GM12872 (cell line): Measurements from ENCODE around the gene HBZ.

Source experiments
- TF ChIP-seq, protein P1 (sequence below): IDR thresholded peaks from 3 replicates; pipeline ENCODE4 v1.5.1; 2011; ENCODE audit warnings: low read depth, mild to moderate bottlenecking, low read length, moderate library complexity; ENCODE audit not compliant: insufficient read depth

The HBZ gene

DNA sequence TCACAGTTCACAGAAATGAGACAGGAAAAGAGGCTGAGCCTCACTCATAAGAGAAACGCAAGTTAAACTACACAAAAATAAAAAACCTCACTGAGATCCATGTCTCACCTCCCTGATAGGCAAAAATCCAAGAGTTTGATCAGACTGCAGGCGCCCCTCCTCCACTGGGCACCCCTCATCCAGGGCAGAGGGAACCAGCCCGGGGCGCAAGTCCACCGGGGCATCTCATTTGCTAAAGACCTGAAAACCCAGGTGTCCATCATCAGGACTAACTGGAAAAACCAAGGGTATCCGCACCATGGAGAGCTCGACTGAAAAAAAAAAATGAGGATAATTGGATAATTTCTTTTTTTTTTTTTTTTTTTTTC lies 2.6 kb downstream of the HBZ start:
- TF ChIP-seq, protein P1, sequence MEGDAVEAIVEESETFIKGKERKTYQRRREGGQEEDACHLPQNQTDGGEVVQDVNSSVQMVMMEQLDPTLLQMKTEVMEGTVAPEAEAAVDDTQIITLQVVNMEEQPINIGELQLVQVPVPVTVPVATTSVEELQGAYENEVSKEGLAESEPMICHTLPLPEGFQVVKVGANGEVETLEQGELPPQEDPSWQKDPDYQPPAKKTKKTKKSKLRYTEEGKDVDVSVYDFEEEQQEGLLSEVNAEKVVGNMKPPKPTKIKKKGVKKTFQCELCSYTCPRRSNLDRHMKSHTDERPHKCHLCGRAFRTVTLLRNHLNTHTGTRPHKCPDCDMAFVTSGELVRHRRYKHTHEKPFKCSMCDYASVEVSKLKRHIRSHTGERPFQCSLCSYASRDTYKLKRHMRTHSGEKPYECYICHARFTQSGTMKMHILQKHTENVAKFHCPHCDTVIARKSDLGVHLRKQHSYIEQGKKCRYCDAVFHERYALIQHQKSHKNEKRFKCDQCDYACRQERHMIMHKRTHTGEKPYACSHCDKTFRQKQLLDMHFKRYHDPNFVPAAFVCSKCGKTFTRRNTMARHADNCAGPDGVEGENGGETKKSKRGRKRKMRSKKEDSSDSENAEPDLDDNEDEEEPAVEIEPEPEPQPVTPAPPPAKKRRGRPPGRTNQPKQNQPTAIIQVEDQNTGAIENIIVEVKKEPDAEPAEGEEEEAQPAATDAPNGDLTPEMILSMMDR, result no peak

DNA sequence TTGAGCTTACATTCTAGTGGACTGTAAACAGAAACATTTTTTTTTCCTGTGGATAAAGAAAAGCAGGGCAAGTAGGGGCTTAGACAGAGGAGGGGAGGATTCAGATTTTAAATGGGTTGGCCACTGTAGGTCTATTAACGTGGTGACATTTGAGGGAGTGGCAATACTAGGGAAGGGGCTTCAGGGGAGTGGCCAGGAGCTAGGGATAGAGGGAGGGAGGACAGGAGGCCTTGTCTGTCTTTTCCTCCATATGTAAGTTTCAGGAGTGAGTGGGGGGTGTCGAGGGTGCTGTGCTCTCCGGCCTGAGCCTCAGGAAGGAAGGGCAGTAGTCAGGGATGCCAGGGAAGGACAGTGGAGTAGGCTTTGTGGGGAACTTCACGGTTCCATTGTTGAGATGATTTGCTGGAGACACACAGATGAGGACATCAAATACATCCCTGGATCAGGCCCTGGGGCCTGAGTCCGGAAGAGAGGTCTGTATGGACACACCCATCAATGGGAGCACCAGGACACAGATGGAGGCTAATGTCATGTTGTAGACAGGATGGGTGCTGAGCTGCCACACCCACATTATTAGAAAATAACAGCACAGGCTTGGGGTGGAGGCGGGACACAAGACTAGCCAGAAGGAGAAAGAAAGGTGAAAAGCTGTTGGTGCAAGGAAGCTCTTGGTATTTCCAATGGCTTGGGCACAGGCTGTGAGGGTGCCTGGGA lies 6.8 kb downstream of the HBZ start:
- TF ChIP-seq, protein P1, result no peak

DNA sequence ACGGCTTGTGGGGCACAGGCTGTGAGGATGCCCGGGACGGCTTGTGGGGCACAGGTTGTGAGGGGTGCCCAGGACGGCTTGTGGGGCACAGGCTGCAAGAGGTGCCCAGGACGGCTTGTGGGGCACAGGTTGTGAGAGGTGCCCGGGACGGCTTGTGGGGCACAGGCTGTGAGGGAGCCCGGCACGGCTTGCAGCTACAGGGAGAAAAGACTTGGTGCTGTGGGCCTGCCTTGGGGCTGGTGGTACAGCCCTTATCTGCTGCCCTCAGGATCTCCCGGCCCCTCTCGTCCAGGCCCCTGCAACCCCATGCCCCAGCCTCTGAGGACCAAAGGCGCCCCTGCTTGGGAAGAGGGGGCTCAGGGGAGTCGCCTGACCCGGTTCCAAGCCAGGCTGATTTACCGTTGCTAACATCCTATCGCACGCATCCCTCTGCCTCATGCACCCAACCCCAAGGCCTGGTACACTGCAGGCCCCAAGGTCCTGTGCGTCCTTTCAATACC lies 8.3 kb downstream of the HBZ start:
- TF ChIP-seq, protein P1, result no peak

DNA sequence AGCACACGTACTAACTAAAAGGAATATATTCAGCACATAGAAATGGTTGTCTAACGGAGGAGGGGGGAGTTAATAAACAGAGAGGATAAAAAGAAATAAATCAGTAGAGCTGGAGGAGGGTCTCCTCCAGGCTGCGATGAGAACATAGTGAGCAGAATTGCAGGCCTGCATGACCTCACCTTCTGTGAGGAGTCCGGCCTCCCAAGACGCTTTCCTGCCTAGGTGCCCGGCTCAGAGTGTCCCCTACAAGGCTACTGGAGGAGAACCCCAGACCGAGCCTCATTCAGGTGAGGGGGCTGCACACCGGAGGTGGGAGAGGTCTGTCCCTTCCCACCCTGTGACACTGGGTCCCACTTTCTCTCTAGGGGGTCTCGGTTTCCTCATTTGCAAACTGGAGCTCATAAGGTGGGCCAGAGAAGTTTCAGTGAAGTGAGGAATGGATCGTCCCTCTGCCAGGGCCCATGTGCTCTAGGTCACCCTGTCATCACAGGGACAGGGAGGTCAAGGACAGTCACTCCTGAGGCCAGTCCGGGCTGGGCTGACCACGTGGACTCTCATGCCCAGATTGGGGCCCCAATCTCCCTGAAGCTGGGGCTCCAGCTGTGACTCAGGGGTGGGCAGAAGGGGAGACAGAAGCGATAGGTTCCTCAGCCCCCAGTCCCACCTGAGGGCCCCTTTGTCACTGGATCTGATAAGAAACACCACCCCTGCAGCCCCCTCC lies 10.0 kb downstream of the HBZ start:
- TF ChIP-seq, protein P1, result no peak

DNA sequence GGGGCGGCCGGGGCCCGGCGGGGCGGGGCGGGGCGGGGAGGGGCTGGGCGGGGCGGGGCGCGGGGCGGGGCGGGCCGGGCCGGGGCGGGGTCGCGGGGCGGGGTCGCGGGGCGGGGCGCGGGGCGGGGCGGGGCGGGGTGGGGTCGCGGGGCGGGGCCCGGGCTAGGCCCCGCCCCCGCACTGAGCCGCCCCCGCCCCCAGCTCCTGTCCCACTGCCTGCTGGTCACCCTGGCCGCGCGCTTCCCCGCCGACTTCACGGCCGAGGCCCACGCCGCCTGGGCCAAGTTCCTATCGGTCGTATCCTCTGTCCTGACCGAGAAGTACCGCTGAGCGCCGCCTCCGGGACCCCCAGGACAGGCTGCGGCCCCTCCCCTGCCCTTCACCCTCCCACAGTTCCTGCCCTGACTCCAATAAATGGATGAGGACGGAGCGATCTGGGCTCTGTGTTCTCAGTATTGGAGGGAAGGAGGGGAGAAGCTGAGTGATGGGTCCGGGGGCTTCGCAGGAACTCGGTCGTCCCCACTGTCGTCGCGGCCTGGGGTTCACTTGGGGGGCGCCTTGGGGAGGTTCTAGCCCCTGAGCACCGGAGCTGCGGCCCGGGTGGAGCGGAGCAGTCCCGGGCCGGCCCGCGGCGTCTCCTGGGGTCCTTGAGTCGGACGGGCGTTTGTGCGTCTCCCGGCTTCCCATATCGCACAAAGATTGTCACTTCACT lies 12.5 kb downstream of the HBZ start:
- TF ChIP-seq, protein P1, result no peak

DNA sequence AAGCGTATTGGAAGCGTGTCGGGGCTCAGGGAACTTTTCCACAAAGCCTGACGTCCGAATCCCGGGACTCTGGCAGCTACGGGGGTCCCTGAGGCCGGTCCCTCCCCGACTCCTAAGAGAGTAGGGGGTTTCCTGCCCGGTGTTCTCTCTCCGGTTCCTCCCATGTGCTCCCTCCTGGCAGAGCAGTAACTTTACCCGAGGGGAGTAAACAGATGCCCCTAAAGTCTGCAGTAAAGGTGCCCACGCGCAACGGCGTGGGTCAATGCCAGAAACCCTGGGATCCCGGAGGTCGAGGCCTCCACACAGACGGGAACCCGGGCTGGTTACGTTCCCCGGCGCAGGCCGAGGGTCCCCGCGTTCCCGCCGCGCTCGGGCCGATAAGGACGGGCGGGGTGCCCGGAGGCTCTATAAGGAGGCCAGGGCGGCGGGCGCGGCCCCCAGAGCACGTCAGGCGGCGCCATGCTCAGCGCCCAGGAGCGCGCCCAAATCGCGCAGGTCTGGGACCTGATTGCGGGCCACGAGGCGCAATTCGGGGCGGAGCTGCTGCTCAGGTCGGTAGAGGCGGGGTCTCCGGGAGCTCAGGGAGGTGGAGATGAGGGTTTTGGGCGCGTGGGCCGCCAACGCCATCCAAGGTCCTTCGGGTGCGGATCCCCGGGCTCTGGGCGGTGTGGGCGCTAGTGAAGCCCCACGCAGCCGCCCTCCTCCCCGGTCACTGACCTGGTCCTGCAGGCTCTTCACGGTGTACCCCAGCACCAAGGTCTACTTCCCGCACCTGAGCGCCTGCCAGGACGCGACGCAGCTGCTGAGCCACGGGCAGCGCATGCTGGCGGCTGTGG lies 13.3 kb downstream of the HBZ start, which contains the start of gene HBM:
TSS of gene HBM (plus strand) at position 440 of the 836 bp plus-strand sequence. CDS start at position 460, 20 bp downstream.
- TF ChIP-seq, protein P1, result no peak
